Measurements from ENCODE around the gene TRIM59.

DNA sequence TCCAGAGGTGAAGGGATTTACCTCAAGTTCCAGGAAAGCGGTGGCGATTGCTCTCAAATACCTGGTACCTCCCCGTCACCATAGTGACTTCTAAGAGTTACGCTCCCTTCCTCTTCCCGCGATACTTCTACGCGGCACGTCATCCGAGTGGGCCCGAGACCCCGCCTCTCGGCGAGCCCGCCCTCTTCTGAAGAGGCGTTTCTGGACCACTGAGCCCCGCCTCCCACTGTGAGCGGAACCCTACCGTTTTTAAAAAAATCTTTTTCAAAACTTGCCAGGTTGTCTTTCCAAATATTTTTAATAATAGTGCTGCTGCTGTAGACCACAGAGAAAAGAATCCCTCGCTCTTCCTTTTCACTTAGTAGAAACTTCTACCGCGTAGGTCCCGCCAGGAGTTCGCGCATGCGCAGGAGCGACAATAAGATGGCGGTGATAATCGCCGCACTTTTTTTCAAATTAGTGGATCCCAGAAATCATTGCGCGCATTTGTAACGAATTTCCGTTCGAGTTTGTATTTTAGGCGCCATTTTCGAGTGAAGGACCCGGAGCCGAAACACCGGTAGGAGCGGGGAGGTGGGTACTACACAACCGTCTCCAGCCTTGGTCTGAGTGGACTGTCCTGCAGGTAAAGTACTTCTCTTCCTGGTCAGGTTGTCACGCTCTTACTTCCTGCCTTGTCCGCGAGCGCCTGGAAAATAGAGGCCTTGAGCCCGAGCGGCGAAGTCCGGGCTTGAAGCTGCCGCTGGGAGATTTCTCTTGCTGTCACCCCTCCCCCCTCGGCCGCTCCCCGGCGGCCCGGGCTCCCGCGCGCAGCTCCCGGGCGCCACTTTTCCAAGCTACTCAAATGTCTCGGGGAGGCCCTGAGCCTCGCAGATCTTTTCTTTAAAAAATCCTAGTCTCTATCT lies 50.2 kb downstream of the TRIM59 start, which contains the start of the genes IFT80 and SMC4:
- TF ChIP-seq, protein P1, sequence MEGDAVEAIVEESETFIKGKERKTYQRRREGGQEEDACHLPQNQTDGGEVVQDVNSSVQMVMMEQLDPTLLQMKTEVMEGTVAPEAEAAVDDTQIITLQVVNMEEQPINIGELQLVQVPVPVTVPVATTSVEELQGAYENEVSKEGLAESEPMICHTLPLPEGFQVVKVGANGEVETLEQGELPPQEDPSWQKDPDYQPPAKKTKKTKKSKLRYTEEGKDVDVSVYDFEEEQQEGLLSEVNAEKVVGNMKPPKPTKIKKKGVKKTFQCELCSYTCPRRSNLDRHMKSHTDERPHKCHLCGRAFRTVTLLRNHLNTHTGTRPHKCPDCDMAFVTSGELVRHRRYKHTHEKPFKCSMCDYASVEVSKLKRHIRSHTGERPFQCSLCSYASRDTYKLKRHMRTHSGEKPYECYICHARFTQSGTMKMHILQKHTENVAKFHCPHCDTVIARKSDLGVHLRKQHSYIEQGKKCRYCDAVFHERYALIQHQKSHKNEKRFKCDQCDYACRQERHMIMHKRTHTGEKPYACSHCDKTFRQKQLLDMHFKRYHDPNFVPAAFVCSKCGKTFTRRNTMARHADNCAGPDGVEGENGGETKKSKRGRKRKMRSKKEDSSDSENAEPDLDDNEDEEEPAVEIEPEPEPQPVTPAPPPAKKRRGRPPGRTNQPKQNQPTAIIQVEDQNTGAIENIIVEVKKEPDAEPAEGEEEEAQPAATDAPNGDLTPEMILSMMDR (IDR thresholded peaks at IDR 0.05): peak in 2 of 7 experiments; percentile 23 to 25
- TF ChIP-seq POLR2A (IDR thresholded peaks at IDR 0.05): peak in 2 of 3 donors; percentile 68 to 69

All from body of pancreas (tissue), 4 donors.